OCI-LY1 (cell line): ENCODE data around the gene CNOT3.

Source experiments
- CTCF ChIP-seq: fragments of 200-600 bp; sonication (generic), shearing (Covaris generic); IDR thresholded peaks from 2 replicates; pipeline ENCODE4 v1.5.1; 2017; ENCODE audit warnings: mild to moderate bottlenecking, antibody characterized with exemption, low read length, moderate library complexity, mixed read lengths
- EZH2 ChIP-seq: fragments of 200-600 bp; sonication (generic), shearing (Covaris generic); IDR thresholded peaks from 2 replicates; pipeline ENCODE4 v1.8.0; 2017; ENCODE audit warnings: borderline replicate concordance, mixed run types, mild to moderate bottlenecking, antibody characterized with exemption, low read length, moderate library complexity, mixed read lengths

- TF ChIP-seq CTCF (no peak), EZH2 (no peak)
Observed at GRCh38 chr19:54100561-54100960, 37.0 kb upstream of the CNOT3 start, which contains the start of gene OSCAR.
